GM12864 (cell line): Measurements from ENCODE around the gene PPP6R1.

ENCODE experiments used
- DNase-seq: peaks from one replicate; pipeline ENCODE4 v3.0.0-alpha.2; 2011; ENCODE audit warnings: low read depth
- H3K4me3 ChIP-seq: 2 replicates; pipeline ENCODE4 v1.5.1; 2011; ENCODE audit warnings: mild to moderate bottlenecking, low read depth, low read length, control low read depth
- CTCF ChIP-seq: IDR thresholded peaks from 2 replicates; pipeline ENCODE4 v1.5.1; 2011; ENCODE audit warnings: low read depth, mild to moderate bottlenecking, moderate library complexity, low read length, control low read depth, inconsistent platforms; ENCODE audit errors: missing control alignments

PPP6R1 gene

GRCh38 chr19:55279770-55280643 lies 21.2 kb upstream of the PPP6R1 start, which contains the start of gene HSPBP1:
HSPBP1 (minus strand) TSS chr19:55280110; CDS start chr19:55279608, 502 bp downstream.
- DNase-seq, result peak; percentile 93
- H3K4me3 ChIP-seq, result peak within 1 kb of the TSS; percentile 73
- no peak for TF ChIP-seq CTCF

GRCh38 chr19:55279340-55279739 lies 20.5 kb upstream of the PPP6R1 start:
- TF ChIP-seq CTCF, result no peak
- DNase-seq, result no peak
- H3K4me3 ChIP-seq, result peak overlapping the region; percentile 73

GRCh38 chr19:55278391-55279135 lies 19.7 kb upstream of the PPP6R1 start:
- H3K4me3 ChIP-seq, result no peak overlapping the region
- DNase-seq, result no peak
- no peak for TF ChIP-seq CTCF

GRCh38 chr19:55277494-55277893 lies 18.7 kb upstream of the PPP6R1 start:
- no peak for TF ChIP-seq CTCF
- DNase-seq, result no peak
- H3K4me3 ChIP-seq, result no peak overlapping the region

GRCh38 chr19:55276720-55277430 lies 18.1 kb upstream of the PPP6R1 start:
- no peak for TF ChIP-seq CTCF
- H3K4me3 ChIP-seq, result peak overlapping the region; percentile 11; the same call in 1 of the 2 replicates
- DNase-seq, result no peak

- H3K4me3 ChIP-seq, result no peak overlapping the region
- no peak for TF ChIP-seq CTCF
- peak; percentile 68 for DNase-seq
Measured at GRCh38 chr19:55275851-55276719, 17.3 kb upstream of the PPP6R1 start.
